Fibroblast of villous mesenchyme (primary cell): ENCODE data around the gene KIF18B. TPM values are rescaled to one million over a fixed set of nuclear protein-coding genes. Genes with fewer than 3 reads are reported as not detected.

Experiments used
- DNase-seq: peaks from one replicate; pipeline ENCODE4 v3.0.0-alpha.2; 2010; ENCODE audit warnings: low read depth
- H3K4me3 ChIP-seq: 2 replicates; pipeline ENCODE4 v1.5.1; 2011; ENCODE audit warnings: low read depth, mild to moderate bottlenecking, low read length
- small RNA-seq: library from RNA; depleted of rRNA; stranded (forward); fragments of <200 nt; gene quantifications from one replicate; pipeline ENCODE3, GENCODE V24; 2012
- total RNA-seq: library from RNA; depleted of rRNA; stranded (reverse); fragments of >200 nt; gene quantifications from 2 replicates; pipeline ENCODE4 v1.2.3, GENCODE V29; 2012
- TF ChIP-seq, protein P1 (sequence below): IDR thresholded peaks from 2 replicates; pipeline ENCODE4 v1.5.1; 2012; ENCODE audit warnings: low read depth, mild to moderate bottlenecking, low read length; ENCODE audit not compliant: insufficient read depth

The KIF18B gene
- total RNA-seq, 1 donor: 5.2 TPM

DNA sequence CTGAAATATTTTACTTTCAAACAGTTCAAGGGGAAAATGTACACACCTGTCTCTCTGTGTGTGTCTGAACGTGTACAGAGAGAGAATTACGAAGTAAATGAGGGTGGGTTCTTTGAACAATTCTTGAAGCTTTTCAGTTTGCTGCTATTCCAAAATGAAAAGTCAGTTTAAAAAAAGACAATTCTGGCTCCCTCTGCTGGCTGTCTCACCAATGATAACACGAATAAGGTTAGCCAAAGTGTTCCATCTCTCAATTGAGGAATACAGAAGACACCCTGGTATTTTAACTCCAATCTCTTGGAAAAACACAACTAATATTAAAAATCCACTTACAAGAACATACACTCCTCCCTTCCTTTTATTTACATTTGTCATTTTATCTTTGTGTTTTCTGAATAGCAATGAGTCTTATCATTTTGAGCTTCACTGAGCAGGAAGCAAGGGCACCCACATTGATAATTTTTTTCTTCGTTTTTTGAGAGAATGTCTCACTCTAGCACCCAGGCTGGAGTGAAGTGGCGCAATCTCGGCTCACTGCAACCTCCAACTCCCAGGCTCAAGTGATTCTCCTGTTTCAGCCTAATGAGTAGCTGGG lies 68.8 kb downstream of the KIF18B start:
- no peak overlapping the region for H3K4me3 ChIP-seq
- TF ChIP-seq, protein P1, sequence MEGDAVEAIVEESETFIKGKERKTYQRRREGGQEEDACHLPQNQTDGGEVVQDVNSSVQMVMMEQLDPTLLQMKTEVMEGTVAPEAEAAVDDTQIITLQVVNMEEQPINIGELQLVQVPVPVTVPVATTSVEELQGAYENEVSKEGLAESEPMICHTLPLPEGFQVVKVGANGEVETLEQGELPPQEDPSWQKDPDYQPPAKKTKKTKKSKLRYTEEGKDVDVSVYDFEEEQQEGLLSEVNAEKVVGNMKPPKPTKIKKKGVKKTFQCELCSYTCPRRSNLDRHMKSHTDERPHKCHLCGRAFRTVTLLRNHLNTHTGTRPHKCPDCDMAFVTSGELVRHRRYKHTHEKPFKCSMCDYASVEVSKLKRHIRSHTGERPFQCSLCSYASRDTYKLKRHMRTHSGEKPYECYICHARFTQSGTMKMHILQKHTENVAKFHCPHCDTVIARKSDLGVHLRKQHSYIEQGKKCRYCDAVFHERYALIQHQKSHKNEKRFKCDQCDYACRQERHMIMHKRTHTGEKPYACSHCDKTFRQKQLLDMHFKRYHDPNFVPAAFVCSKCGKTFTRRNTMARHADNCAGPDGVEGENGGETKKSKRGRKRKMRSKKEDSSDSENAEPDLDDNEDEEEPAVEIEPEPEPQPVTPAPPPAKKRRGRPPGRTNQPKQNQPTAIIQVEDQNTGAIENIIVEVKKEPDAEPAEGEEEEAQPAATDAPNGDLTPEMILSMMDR: peak; percentile 62
- DNase-seq: peak; percentile 48

DNA sequence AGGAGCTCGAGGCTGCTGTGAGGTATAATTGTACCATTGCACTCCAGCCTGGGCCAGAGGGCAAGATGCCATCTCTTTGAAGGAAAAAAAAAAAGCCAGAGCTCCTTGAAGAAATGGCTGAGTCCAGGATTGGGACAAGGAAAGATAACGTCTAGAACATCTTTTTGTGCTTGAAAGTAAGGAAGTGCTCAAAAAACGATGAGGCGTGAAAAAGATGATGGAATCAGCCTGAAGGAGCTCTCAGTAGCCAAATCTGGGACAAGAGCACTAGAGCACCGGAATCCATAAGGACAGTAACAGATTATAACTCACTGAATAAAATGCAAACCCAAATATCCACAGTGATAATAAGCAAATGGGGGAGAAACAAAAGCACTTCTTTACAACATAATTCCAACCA lies 70.5 kb downstream of the KIF18B start:
- TF ChIP-seq, protein P1: no peak

DNA sequence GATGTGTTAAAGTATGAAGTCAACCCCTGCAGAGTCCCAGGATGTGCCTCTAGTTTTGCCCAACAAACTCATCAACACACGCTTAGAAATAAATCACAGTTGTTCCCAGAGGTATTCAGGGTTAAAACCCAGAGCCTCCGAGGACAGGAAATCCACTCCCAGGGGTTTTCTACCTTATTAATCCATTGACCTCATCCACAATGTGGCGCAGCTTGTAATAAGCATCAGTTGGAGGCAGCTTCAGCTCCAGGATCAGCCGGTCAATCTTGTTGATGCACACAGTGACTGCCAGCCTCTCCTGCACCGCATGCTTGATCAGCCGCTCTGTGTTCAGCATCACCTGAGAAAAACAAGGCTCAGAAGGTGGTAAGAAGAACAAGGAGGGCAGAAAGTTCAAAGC lies 71.8 kb downstream of the KIF18B start:
- no peak overlapping the region for H3K4me3 ChIP-seq
- TF ChIP-seq, protein P1: no peak
- no peak for DNase-seq

More for the DNA sequence above, 70.5 kb downstream of the KIF18B start:
- DNase-seq: no peak
- no peak overlapping the region for H3K4me3 ChIP-seq

Small RNA genes within 50 kb of the gene (small RNA-seq; reads per million reads assigned to genes)
- not detected for gene AC015936.2
- not detected for gene CCDC103
- gene MIR6783: 0.85 reads per million
- gene RN7SL405P: not detected

Other genes starting within 250 kb of the KIF18B start
- gene DBF4B, start 239.1 kb downstream of the KIF18B start, total RNA-seq: 4.2 and 7.8 TPM in 2 replicates
- 0.32 and 0.43 TPM in 2 replicates for gene ADAM11, start 188.8 kb downstream of the KIF18B start, total RNA-seq
- 30.2 and 40.6 TPM in 2 replicates for gene GJC1, start 117.5 kb downstream of the KIF18B start, total RNA-seq
- not detected in 2 replicates for gene HIGD1B, start 99.9 kb downstream of the KIF18B start, total RNA-seq
- 75.6 and 83.8 TPM in 2 replicates for gene EFTUD2, start 48.3 kb downstream of the KIF18B start, total RNA-seq
- gene GFAP, start 32.3 kb downstream of the KIF18B start, total RNA-seq: 0.86 and 1.9 TPM in 2 replicates
- 0.43 and 0.97 TPM in 2 replicates for gene C1QL1, start 20.5 kb upstream of the KIF18B start, total RNA-seq
- gene DCAKD, start 103.9 kb upstream of the KIF18B start, total RNA-seq: 46.7 and 52.2 TPM in 2 replicates
- gene NMT1, start 113.5 kb upstream of the KIF18B start, total RNA-seq: 67.0 and 78.2 TPM in 2 replicates
- gene PLCD3, start 184.7 kb upstream of the KIF18B start, total RNA-seq: 41.9 and 62.6 TPM in 2 replicates
- gene ACBD4, start 187.9 kb upstream of the KIF18B start, total RNA-seq: 6.1 and 6.9 TPM in 2 replicates
- 8.4 and 11.7 TPM in 2 replicates for gene HEXIM1, start 200.7 kb upstream of the KIF18B start, total RNA-seq
- 6.1 and 6.9 TPM in 2 replicates for gene HEXIM2, start 214.1 kb upstream of the KIF18B start, total RNA-seq